HepG2 (cell line): Measurements from ENCODE around the gene HOXD3. TPM values are rescaled to one million over a fixed set of nuclear protein-coding genes. Genes with fewer than 3 reads are reported as not detected.
A peak's percentile ranks its signal among the peaks of the same experiment; 100 is the strongest.

Experiments
- AGO1 ChIP-seq: fragments of 200-400 bp; formaldehyde crosslinking; IDR thresholded peaks from 2 replicates; pipeline ENCODE4 v1.6.1; 2017; ENCODE audit warnings: mild to moderate bottlenecking, low read depth, low read length, moderate library complexity; ENCODE audit not compliant: poor library complexity, severe bottlenecking
- FLYWCH1 ChIP-seq: sonication (generic); formaldehyde crosslinking; IDR thresholded peaks from 2 replicates; pipeline ENCODE4 v1.8.1; 2023; ENCODE audit warnings: mild to moderate bottlenecking, missing genetic modification reagents
- GTF2F1 ChIP-seq: fragments of 150-350 bp; IDR thresholded peaks from 2 replicates; pipeline ENCODE4 v1.6.1; 2014; ENCODE audit warnings: low read length
- JUN ChIP-seq: sonication (generic); formaldehyde crosslinking; IDR thresholded peaks from 2 replicates; pipeline ENCODE4 v1.4.0; 2020; ENCODE audit warnings: mild to moderate bottlenecking, missing genetic modification reagents
- KAT8 ChIP-seq: IDR thresholded peaks from 2 replicates; pipeline ENCODE4 v1.6.1; 2016; ENCODE audit warnings: missing genetic modification reagents, missing compliant biosample characterization
- MAFF ChIP-seq: IDR thresholded peaks from 2 replicates; pipeline ENCODE4 v1.6.1; 2011; ENCODE audit warnings: low read depth, low read length, improper control_type of control experiment
- NFIB ChIP-seq: sonication (generic); formaldehyde crosslinking; IDR thresholded peaks from 2 replicates; pipeline ENCODE4 v1.9.0; 2021; ENCODE audit warnings: missing genetic modification reagents, mild to moderate bottlenecking, borderline replicate concordance
- NR3C1 ChIP-seq: sonication (generic); formaldehyde crosslinking; IDR thresholded peaks from 2 replicates; pipeline ENCODE4 v1.4.0; 2020; ENCODE audit warnings: missing genetic modification reagents
- PRPF4 ChIP-seq: fragments of 200-400 bp; formaldehyde crosslinking; IDR thresholded peaks from 2 replicates; pipeline ENCODE4 v1.6.1; 2016; ENCODE audit warnings: low read length, low read depth; ENCODE audit not compliant: poor library complexity, severe bottlenecking
- SP1 ChIP-seq, 2 experiments: fragments of 450-650 bp in 1 of 2; sonication (generic) in 1 of 2; formaldehyde crosslinking in 1 of 2; IDR thresholded peaks; 2 replicates each; pipeline versions ENCODE4 v1.4.0 to v1.6.1; 2016 to 2020; ENCODE audit warnings: missing genetic modification reagents in 1 of 2
- SRY ChIP-seq: sonication (generic); formaldehyde crosslinking; IDR thresholded peaks from 2 replicates; pipeline ENCODE4 v1.8.0; 2022; ENCODE audit warnings: mild to moderate bottlenecking, missing genetic modification reagents
- ZEB1 ChIP-seq: IDR thresholded peaks from 2 replicates; pipeline ENCODE4 v1.6.1; 2012; ENCODE audit warnings: mild to moderate bottlenecking, low read depth, inconsistent platforms; ENCODE audit not compliant: insufficient replicate concordance
- ZFP36L2 ChIP-seq: sonication (generic); formaldehyde crosslinking; IDR thresholded peaks from 2 replicates; pipeline ENCODE4 v1.4.0; 2020; ENCODE audit warnings: missing genetic modification reagents
- ZNF382 ChIP-seq: sonication (generic); formaldehyde crosslinking; IDR thresholded peaks from 2 replicates; pipeline ENCODE4 v1.5.0; 2020; ENCODE audit warnings: missing genetic modification reagents, mild to moderate bottlenecking, borderline replicate concordance
- ZNF44 ChIP-seq: sonication (generic); formaldehyde crosslinking; IDR thresholded peaks from 2 replicates; pipeline ENCODE4 v1.5.1; 2020; ENCODE audit warnings: mild to moderate bottlenecking, missing genetic modification reagents
- ZNF558 ChIP-seq: sonication (generic); formaldehyde crosslinking; IDR thresholded peaks from 2 replicates; pipeline ENCODE4 v1.9.0; 2022; ENCODE audit warnings: mild to moderate bottlenecking, missing genetic modification reagents, borderline replicate concordance
- ZNF772 ChIP-seq: sonication (generic); formaldehyde crosslinking; IDR thresholded peaks from 2 replicates; pipeline ENCODE4 v1.5.0; 2020; ENCODE audit warnings: mild to moderate bottlenecking, missing genetic modification reagents
- polyA plus RNA-seq, 8 experiments: library from polyadenylated mRNA; depleted of rRNA in 3 of 8; stranded (reverse) in 7 of 8; unstranded in 1 of 8; fragments of >200 nt; fragmentation: Illumina TruSeq in 4 of 8; extraction: Trizol in 4 of 8; gene quantifications; 2 replicates each; pipeline versions ENCODE4 v1.2.1 to v1.2.3, GENCODE V29; 2011 to 2016; ENCODE audit warnings: low read depth in 4 of 8, missing spikeins in 1 of 8, mixed read lengths in 1 of 8; ENCODE audit not compliant: insufficient read depth in 1 of 8
- total RNA-seq, 5 experiments: library from RNA; depleted of rRNA; stranded (reverse); fragments of >200 nt; fragmentation: Illumina TruSeq; extraction: Trizol; gene quantifications; 2 replicates each; pipeline ENCODE4 v1.2.3, GENCODE V29; 2016; ENCODE audit warnings: low read depth in 1 of 5
- TF ChIP-seq, protein P1 (sequence below): sonication (generic); formaldehyde crosslinking; IDR thresholded peaks from 2 replicates; pipeline ENCODE4 v1.8.1; 2022; ENCODE audit warnings: low read depth, mild to moderate bottlenecking, missing genetic modification reagents
- TF ChIP-seq, protein P2 (sequence below): sonication (generic); formaldehyde crosslinking; IDR thresholded peaks from 2 replicates; pipeline ENCODE4 v1.5.1; 2020; ENCODE audit warnings: mild to moderate bottlenecking, missing genetic modification reagents, moderate library complexity
- TF ChIP-seq, protein P3 (sequence below): sonication (generic); formaldehyde crosslinking; IDR thresholded peaks from 2 replicates; pipeline ENCODE4 v1.8.1; 2022; ENCODE audit warnings: mild to moderate bottlenecking, missing genetic modification reagents
- TF ChIP-seq, protein P4 (sequence below): sonication (generic); IDR thresholded peaks from 2 replicates; pipeline ENCODE4 v1.6.1; 2016; ENCODE audit warnings: low read depth, borderline replicate concordance

The HOXD3 gene
- total and polyA plus RNA-seq, 2 of the 13 experiments (the other 11 are each of a cell fraction or from before 2014, with no cell fraction given), result 0.05 to 0.09 TPM

DNA sequence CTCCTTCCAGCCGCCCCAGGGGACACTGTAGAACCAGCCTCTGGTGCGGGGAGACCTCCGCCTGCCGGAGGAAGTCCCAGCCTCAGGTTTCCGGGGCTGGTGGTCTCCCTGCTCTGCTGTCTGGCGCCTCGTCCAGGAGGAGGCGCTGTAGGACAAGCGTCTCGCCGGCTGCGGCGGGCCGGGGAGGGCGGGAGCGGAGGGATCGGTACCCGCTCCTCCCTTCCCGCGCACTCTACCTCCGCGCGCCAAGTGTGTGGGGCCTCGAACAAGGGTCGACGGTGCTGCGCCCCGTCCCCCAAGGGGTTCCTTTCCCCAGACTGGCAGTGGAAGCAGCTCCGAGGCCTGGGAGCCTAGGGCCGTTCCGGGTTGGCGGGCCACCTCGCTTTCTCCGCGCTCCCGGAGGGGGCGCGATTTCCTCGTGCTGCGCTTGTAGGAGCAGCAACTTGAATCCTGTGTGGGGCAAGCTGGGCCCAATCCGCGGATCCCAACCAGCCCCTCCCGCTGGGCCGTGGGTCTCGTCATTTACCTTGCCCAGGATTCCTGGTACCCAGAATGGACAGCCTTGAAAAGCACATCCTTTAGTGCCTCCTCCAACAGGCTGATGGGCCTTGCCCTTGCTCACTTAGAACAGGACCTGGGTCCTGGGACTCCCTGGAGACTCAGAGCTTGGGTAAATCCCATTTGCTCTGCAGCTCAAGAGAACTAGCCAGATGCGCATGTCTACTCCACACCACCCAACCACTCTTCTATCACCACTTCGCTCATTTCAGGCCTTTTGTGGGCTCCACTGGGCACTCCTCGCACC is 16.4 kb upstream of the HOXD3 start (continued):
- TF ChIP-seq ZEB1 (peak; percentile 71), ZNF44 (CRISPR knock-in tag) (peak; percentile 47; the same call in 1 of the 2 replicates), PRPF4 (no peak), SP1 (IDR thresholded peaks at IDR 0.05) (no peak), SP1 (CRISPR knock-in tag; IDR thresholded peaks at IDR 0.05) (0 out of 2 replicates have a peak, but pooled peaks have one; percentile 17), ZFP36L2 (no peak), ZNF772 (CRISPR knock-in tag) (peak; percentile 93), NR3C1 (CRISPR knock-in tag) (no peak), GTF2F1 (no peak), SRY (CRISPR knock-in tag) (0 out of 2 replicates have a peak, but pooled peaks have one; percentile 51), ZNF382 (no peak), ZNF558 (CRISPR knock-in tag) (0 out of 2 replicates have a peak, but pooled peaks have one; percentile 54), MAFF (no peak), AGO1 (peak; percentile 73), JUN (CRISPR knock-in tag) (no peak), NFIB (CRISPR knock-in tag) (no peak), FLYWCH1 (no peak), KAT8 (CRISPR knock-in tag) (peak; percentile 77)
- TF ChIP-seq, protein P1, sequence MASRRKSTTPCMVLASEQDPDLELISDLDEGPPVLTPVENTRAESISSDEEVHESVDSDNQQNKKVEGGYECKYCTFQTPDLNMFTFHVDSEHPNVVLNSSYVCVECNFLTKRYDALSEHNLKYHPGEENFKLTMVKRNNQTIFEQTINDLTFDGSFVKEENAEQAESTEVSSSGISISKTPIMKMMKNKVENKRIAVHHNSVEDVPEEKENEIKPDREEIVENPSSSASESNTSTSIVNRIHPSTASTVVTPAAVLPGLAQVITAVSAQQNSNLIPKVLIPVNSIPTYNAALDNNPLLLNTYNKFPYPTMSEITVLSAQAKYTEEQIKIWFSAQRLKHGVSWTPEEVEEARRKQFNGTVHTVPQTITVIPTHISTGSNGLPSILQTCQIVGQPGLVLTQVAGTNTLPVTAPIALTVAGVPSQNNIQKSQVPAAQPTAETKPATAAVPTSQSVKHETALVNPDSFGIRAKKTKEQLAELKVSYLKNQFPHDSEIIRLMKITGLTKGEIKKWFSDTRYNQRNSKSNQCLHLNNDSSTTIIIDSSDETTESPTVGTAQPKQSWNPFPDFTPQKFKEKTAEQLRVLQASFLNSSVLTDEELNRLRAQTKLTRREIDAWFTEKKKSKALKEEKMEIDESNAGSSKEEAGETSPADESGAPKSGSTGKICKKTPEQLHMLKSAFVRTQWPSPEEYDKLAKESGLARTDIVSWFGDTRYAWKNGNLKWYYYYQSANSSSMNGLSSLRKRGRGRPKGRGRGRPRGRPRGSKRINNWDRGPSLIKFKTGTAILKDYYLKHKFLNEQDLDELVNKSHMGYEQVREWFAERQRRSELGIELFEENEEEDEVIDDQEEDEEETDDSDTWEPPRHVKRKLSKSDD, result no peak
- TF ChIP-seq, protein P2, sequence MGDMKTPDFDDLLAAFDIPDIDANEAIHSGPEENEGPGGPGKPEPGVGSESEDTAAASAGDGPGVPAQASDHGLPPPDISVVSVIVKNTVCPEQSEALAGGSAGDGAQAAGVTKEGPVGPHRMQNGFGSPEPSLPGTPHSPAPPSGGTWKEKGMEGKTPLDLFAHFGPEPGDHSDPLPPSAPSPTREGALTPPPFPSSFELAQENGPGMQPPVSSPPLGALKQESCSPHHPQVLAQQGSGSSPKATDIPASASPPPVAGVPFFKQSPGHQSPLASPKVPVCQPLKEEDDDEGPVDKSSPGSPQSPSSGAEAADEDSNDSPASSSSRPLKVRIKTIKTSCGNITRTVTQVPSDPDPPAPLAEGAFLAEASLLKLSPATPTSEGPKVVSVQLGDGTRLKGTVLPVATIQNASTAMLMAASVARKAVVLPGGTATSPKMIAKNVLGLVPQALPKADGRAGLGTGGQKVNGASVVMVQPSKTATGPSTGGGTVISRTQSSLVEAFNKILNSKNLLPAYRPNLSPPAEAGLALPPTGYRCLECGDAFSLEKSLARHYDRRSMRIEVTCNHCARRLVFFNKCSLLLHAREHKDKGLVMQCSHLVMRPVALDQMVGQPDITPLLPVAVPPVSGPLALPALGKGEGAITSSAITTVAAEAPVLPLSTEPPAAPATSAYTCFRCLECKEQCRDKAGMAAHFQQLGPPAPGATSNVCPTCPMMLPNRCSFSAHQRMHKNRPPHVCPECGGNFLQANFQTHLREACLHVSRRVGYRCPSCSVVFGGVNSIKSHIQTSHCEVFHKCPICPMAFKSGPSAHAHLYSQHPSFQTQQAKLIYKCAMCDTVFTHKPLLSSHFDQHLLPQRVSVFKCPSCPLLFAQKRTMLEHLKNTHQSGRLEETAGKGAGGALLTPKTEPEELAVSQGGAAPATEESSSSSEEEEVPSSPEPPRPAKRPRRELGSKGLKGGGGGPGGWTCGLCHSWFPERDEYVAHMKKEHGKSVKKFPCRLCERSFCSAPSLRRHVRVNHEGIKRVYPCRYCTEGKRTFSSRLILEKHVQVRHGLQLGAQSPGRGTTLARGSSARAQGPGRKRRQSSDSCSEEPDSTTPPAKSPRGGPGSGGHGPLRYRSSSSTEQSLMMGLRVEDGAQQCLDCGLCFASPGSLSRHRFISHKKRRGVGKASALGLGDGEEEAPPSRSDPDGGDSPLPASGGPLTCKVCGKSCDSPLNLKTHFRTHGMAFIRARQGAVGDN (CRISPR knock-in tag), result peak; percentile 91
- TF ChIP-seq, protein P3, sequence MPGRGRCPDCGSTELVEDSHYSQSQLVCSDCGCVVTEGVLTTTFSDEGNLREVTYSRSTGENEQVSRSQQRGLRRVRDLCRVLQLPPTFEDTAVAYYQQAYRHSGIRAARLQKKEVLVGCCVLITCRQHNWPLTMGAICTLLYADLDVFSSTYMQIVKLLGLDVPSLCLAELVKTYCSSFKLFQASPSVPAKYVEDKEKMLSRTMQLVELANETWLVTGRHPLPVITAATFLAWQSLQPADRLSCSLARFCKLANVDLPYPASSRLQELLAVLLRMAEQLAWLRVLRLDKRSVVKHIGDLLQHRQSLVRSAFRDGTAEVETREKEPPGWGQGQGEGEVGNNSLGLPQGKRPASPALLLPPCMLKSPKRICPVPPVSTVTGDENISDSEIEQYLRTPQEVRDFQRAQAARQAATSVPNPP (CRISPR knock-in tag), result peak; percentile 51
- TF ChIP-seq, protein P4, sequence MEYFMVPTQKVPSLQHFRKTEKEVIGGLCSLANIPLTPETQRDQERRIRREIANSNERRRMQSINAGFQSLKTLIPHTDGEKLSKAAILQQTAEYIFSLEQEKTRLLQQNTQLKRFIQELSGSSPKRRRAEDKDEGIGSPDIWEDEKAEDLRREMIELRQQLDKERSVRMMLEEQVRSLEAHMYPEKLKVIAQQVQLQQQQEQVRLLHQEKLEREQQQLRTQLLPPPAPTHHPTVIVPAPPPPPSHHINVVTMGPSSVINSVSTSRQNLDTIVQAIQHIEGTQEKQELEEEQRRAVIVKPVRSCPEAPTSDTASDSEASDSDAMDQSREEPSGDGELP, result no peak
